Mesodermal cell (in vitro differentiated cells): ENCODE data around the gene TUBE1.

Experiments
- H3K27ac ChIP-seq: 2 replicates; pipeline ENCODE4 v1.7.0; 2013; ENCODE audit warnings: mild to moderate bottlenecking, low read depth, low read length, moderate library complexity; ENCODE audit not compliant: severe bottlenecking
- H3K36me3 ChIP-seq: 2 replicates; pipeline ENCODE4 v1.7.1; 2013; ENCODE audit warnings: mild to moderate bottlenecking, low read length, moderate library complexity; ENCODE audit not compliant: control insufficient read depth, insufficient read depth
- H3K4me1 ChIP-seq: one replicate; pipeline ENCODE4 v1.7.1; 2013; ENCODE audit warnings: mild to moderate bottlenecking, low read length; ENCODE audit not compliant: insufficient read depth, control insufficient read depth, poor library complexity, severe bottlenecking
- H3K4me3 ChIP-seq: 2 replicates; pipeline ENCODE4 v1.7.0; 2013; ENCODE audit warnings: low read length, control low read depth, mild to moderate bottlenecking; ENCODE audit not compliant: insufficient read depth, poor library complexity, severe bottlenecking; ENCODE audit errors: extremely low read depth
- H3K9me3 ChIP-seq: 2 replicates; pipeline ENCODE4 v1.7.1; 2013; ENCODE audit warnings: mild to moderate bottlenecking, low read length, moderate library complexity; ENCODE audit not compliant: control insufficient read depth
- WGBS, 2 experiments: methylation state at CpG; one replicate each; pipeline ENCODE4 v1.1.5; 2013; ENCODE audit warnings: missing lambda C conversion rate in 2 of 2; ENCODE audit not compliant: insufficient coverage in 2 of 2; 5-methylcytosine and 5-hydroxymethylcytosine counted together

The TUBE1 gene

DNA sequence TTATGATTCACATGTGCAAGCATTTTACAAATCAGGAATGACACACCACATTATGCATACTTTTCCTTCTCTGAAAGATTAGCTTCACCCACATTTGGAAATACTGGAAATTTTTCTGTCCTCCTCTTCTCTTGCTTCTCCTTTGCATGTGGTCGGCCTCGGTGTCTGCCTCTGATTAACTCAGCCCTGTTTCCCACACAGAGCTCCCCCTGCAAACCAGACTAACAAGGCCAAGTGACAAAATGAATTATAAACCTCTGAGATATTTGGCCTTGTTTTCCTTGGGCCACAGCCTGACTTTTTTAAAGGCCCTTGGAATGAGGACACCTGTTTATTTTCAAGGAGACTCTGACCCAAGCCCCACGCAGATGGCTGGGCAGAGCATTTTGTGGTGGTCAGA lies 42.4 kb downstream of the TUBE1 start:
- Histone ChIP-seq H3K4me1 (peaks cover 7% of the 10 kb centered on the region), H3K36me3 (no peaks in the 10 kb centered on the region), H3K4me3 (no peak overlapping the region), H3K27ac (no peak overlapping the region), H3K9me3 (no peaks in the 10 kb centered on the region)
- 88 to 94% methylated on average over 3 of the region's 3 CpGs for WGBS, 2 experiments

DNA sequence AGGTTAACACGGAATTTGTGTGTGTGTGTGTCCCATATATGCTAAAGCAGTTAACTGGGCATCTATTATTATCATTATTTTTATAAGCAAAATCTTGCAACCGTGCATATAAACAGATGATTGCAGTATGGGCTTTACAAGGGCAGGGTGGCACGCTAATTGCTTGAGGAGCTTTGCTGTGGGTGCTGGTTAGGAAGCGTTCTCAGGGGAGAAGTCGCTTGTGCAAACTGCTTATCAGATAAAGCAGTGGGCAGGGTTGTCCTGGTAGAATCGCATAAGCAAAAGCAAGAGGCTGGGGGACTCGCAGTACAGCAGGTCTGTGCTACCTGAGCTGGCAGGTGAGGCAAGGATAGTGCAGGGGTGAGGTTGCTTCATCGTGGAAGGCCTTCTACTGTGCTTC lies 43.1 kb downstream of the TUBE1 start:
- H3K4me1 ChIP-seq, result peaks cover 9% of the 10 kb centered on the region
- WGBS, 2 experiments, result 84 to 88% methylated on average over 6 to 7 of the region's 8 CpGs
- no peaks in the 10 kb centered on the region for H3K9me3 ChIP-seq
- H3K27ac ChIP-seq, result no peak overlapping the region
- no peak overlapping the region for H3K4me3 ChIP-seq
- H3K36me3 ChIP-seq, result no peaks in the 10 kb centered on the region

DNA sequence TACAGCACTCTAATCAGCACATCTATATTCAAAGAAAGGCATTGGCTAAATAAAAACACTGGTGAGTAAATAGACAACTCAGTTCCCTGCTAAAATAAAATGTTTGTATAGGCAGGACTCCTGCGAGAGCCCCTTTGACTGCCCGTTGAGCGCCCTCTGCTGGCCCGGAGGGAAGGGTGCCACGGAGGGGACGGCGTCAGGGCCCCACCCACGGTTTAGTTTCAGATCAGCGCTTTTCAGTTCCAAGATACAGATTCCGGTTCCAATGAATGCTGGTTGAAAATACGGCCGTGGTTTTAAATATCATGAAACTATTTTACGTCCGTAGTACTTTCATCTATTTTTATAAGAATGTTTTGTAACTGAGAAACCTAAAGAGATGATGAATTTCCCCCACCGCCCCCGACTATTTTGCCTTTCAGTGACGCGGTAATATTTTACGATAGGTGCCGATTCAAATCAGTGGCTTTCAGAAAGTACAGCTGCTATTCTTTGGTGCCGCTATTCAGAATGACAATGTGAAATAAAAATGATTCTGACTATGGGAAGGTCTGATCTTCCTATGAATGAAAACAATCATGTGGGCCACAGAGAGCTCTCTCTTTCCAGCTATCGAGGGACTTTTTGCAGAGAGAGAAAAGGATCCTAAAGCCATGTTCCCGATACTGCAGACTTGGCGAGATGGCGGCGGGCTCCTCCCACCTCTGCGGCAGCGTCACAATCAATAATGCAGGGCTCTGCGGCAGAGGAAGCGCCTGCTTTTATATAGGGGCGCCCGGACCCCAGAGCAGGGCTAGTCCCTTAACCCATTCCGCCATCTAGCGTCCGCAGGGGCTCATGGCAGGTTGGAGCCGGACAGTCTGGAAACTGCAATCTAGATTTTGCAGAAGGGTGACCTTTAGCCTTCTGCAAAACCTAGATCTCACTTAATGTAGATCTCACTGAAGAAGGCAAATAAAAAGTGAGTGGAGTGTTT lies 44.0 kb downstream of the TUBE1 start:
- Histone ChIP-seq H3K9me3 (no peaks in the 10 kb centered on the region), H3K36me3 (no peaks in the 10 kb centered on the region), H3K4me1 (peaks cover 18% of the 10 kb centered on the region), H3K27ac (peak overlapping the region; percentile 77), H3K4me3 (peak overlapping the region; percentile 52)
- 0 to 1% methylated on average over 19 to 27 of the region's 36 CpGs for WGBS, 2 experiments

DNA sequence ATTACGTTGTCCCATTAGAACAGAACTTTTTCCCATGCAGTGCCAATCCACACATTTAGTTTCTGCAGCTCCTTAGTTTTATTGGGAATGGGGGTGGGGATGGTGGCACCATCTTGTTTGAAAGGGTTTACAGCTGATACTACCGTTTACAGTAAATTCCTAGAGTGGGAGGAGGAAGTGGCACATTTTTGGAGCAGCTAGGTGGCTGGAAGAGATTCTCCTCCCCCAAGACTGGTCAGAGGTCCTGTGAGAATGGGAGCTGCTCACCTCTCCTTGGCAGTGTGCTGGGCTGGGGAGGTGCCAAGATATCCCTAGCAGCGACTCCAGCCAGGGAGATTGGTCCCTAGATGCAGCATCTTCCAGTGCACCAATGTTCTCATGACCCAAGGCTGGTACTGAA lies 45.7 kb downstream of the TUBE1 start:
- peak overlapping the region; percentile 68 for H3K27ac ChIP-seq
- peaks cover 26% of the 10 kb centered on the region for H3K4me1 ChIP-seq
- no peaks in the 10 kb centered on the region for H3K9me3 ChIP-seq
- H3K4me3 ChIP-seq, result no peak overlapping the region
- H3K36me3 ChIP-seq, result no peaks in the 10 kb centered on the region
- WGBS, 2 experiments, result 77 to 83% methylated on average over 1 to 2 of the region's 3 CpGs

DNA sequence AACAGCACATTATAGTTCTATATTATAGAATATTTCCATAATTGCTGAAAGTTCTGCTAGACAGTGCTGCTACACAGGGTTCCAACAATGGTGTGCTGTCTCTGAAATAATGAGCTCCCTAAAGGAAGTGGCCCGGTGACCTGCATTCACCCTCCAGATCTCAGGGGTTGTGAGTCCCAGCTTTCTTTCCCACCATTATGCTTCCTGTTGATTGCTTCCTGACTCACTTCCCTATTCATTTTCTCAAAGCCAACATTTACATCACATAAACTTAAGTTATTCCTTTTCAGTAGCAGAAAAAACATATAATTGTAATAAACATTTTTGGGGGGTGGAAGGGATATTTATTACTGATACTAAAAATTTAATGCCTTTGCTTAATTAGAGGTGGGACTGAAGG lies 46.3 kb downstream of the TUBE1 start:
- Histone ChIP-seq H3K9me3 (no peaks in the 10 kb centered on the region), H3K27ac (peak overlapping the region; percentile 68), H3K4me1 (peaks cover 26% of the 10 kb centered on the region), H3K36me3 (no peaks in the 10 kb centered on the region), H3K4me3 (no peak overlapping the region)
- WGBS, 2 experiments, result 20 to 79% methylated on average over 1 of the region's 1 CpG

DNA sequence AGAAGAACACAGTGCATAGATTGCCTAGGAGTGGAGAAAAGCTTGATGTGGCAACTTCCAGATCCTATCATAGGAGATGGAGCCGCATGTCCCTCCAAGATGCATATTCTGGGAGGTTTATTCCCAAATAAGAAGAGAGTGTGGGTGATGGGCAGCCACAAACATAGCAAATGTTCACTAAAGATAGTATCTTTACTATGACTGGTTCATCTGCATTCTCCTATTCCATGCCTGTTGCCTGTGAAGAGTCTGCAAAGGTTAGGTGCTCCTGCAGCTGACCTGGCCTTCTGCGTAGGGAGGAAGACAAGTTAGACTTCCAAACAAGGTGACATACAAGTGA lies 47.9 kb downstream of the TUBE1 start:
- 78% methylated on average over 1 of the region's 2 CpGs; no CpG with 5 or more reads in 1 of the 2 experiments for WGBS, 2 experiments

DNA sequence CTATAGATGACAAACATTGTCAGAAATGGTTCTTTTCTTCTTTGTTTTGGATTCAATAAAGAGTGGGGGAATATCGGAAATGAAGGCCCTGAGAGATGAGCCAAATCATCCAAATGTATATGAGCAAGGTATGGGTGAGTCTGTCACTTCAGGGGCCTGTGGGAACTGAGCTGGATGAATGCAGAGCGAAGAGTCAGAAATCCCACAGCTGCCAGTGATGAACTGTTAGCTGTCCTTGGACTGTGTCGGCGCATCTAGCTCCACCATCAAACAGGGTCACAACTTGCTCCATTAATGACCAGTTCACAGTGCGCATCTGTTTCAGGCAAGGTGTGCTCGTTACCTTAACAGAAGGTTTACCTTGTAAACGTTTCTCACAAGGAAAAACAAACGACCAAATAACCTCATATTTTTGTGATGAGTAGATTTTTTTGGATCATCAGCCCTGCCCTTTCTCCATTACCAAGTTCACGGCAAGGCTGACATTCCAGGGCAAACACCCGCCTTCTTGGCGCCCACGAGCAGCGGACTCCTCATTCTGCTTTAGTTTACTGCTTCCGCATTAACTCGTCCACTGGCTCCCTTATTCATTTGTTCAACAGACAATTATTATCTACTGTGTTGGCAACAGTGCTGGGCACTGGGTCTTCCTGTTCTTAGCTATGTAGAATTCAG lies 48.4 kb downstream of the TUBE1 start:
- Histone ChIP-seq H3K4me3 (no peak overlapping the region), H3K4me1 (peaks cover 26% of the 10 kb centered on the region), H3K9me3 (no peaks in the 10 kb centered on the region), H3K27ac (peak overlapping the region; percentile 87), H3K36me3 (no peaks in the 10 kb centered on the region)
- WGBS, 2 experiments, result 91 to 97% methylated on average over 10 to 11 of the region's 15 CpGs

More for the DNA sequence above, 47.9 kb downstream of the TUBE1 start:
- no peaks in the 10 kb centered on the region for H3K9me3 ChIP-seq
- peaks cover 26% of the 10 kb centered on the region for H3K4me1 ChIP-seq
- no peak overlapping the region for H3K27ac ChIP-seq
- no peaks in the 10 kb centered on the region for H3K36me3 ChIP-seq
- no peak overlapping the region for H3K4me3 ChIP-seq

DNA sequence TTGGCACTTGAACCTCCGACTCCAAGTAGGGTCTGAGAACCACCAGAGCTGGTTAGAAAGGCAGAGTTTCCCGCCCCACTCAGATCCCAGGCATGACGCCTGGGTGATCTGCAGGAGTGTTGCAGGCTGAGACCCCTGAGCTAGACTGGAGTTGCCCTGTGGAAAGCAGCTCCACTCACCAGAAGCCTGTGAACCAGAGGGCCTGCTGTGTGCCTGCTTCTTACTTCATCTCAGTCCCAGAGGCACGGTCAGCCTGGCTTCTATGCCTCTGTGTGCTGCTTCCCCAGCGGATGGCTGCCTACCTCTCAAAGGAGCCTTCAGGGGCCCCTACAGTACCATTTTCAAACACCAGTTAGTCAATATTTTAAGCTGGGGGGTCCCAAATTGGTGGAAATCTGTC lies 49.0 kb downstream of the TUBE1 start:
- Histone ChIP-seq H3K4me1 (peaks cover 26% of the 10 kb centered on the region), H3K27ac (peak overlapping the region; percentile 87), H3K4me3 (no peak overlapping the region), H3K9me3 (no peaks in the 10 kb centered on the region), H3K36me3 (no peaks in the 10 kb centered on the region)
- WGBS, 2 experiments, result 96% methylated on average over 3 to 4 of the region's 5 CpGs

DNA sequence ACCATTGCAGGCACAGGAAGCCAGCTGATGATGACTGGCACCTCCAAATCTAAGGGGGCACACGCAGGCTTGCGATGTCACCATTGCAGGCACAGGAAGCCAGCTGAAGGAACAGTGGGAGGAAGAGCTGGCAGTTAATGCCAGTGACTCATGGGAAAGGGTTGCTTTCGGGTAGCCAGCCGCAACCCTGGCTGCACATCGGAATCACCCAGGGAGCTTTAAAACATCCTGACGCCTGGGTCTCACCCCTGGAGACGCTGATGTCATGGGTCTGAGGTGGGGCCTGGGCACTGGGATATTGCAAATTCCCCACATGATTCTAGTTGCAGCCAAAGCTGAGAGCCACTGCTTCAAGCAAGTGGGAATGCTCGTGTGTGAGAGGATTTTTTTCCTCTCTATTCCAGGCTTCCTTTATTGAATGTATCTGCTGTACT lies 49.5 kb downstream of the TUBE1 start:
- 83% methylated on average over 4 to 7 of the region's 8 CpGs for WGBS, 2 experiments
- no peak overlapping the region for H3K4me3 ChIP-seq
- H3K9me3 ChIP-seq, result no peaks in the 10 kb centered on the region
- peak overlapping the region; percentile 87 for H3K27ac ChIP-seq
- peaks cover 26% of the 10 kb centered on the region for H3K4me1 ChIP-seq
- no peaks in the 10 kb centered on the region for H3K36me3 ChIP-seq

DNA sequence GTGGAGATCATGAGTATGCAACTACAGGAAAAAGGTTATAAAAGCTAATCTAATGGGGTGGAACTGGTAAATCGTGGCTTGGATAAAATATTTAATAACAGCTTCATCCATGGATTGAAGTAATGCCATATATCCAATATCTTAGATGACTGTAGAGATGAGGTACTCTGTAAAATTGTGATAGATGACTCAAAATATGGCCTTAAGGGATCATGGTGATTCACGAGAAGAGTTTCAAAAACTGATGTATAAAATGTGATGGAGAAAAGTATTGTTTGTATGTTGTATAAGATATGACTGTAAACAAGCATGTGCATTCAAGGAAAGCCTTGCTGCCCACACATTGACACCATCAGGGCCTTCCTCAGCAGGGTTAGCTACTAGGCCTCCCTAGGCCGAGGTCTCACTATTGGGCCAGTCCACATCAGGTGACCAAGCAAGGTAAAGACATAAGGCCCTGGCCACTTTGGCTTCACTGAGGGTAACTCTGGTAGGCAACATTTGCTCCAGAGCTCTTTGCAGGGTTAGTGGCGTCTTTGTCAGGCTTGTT lies 51.1 kb downstream of the TUBE1 start:
- no peaks in the 10 kb centered on the region for H3K36me3 ChIP-seq
- H3K27ac ChIP-seq, result no peak overlapping the region
- peaks cover 24% of the 10 kb centered on the region for H3K4me1 ChIP-seq
- H3K9me3 ChIP-seq, result no peaks in the 10 kb centered on the region
- no peak overlapping the region for H3K4me3 ChIP-seq
- 96 to 100% methylated on average over 3 of the region's 4 CpGs for WGBS, 2 experiments
